CD14-positive monocyte (primary cell): ENCODE measurements around the gene RNF225. TPM values are rescaled to one million over a fixed set of nuclear protein-coding genes. Genes with fewer than 3 reads are reported as not detected.

ENCODE experiments used
- DNase-seq, 3 donors: peaks; one replicate each; pipeline ENCODE4 v3.0.0-alpha.2; 2011 to 2022
- H2AFZ ChIP-seq: 2 replicates; pipeline ENCODE4 v1.6.0; 2012; ENCODE audit warnings: mild to moderate bottlenecking, low read depth, low read length, inconsistent platforms; ENCODE audit not compliant: insufficient read depth, poor library complexity, severe bottlenecking
- H3K27ac ChIP-seq, 2 donors: 1 replicate in 1 of 2; 2 replicates in 1 of 2; pipeline ENCODE4 v1.5.1; 2012 to 2013; ENCODE audit warnings: low read length in 2 of 2, control low read depth in 1 of 2, inconsistent platforms in 1 of 2, low read depth in 1 of 2, mild to moderate bottlenecking in 1 of 2
- H3K27me3 ChIP-seq, 2 donors: one replicate each; pipeline versions ENCODE4 v1.6.0 to v1.6.1; 2011 to 2013; ENCODE audit warnings: low read length in 2 of 2; ENCODE audit not compliant: control insufficient read depth in 2 of 2, insufficient read depth in 2 of 2
- H3K36me3 ChIP-seq, 2 donors: replicated peaks in 1 of 2; 1 replicate in 1 of 2; 2 replicates in 1 of 2; pipeline versions ENCODE4 v1.5.1 to v1.6.1; 2012 to 2013; ENCODE audit warnings: low read length in 2 of 2, control low read depth in 1 of 2, inconsistent platforms in 1 of 2, mild to moderate bottlenecking in 1 of 2; ENCODE audit not compliant: insufficient read depth in 2 of 2, control insufficient read depth in 1 of 2
- H3K4me1 ChIP-seq, 2 donors: 1 replicate in 1 of 2; 2 replicates in 1 of 2; pipeline versions ENCODE4 v1.5.1 to v1.6.1; 2012 to 2013; ENCODE audit warnings: low read length in 2 of 2, control low read depth in 1 of 2, inconsistent platforms in 1 of 2, mild to moderate bottlenecking in 1 of 2, moderate library complexity in 1 of 2; ENCODE audit not compliant: insufficient read depth in 2 of 2, control insufficient read depth in 1 of 2
- H3K4me2 ChIP-seq: replicated peaks from 2 replicates; pipeline ENCODE3; 2012; ENCODE audit warnings: low read length, moderate library complexity, mild to moderate bottlenecking; ENCODE audit not compliant: poor library complexity, severe bottlenecking; ENCODE audit errors: extremely low read depth
- H3K4me3 ChIP-seq, 3 experiments: fragments of 200-600 bp in 1 of 3; sonication (generic) in 1 of 3; replicated peaks in 1 of 3; 1 replicate in 2 of 3; 2 replicates in 1 of 3; pipeline ENCODE4 v1.5.1; 2011 to 2013; ENCODE audit warnings: low read length in 3 of 3, mild to moderate bottlenecking in 3 of 3, control low read depth in 2 of 3, low read depth in 2 of 3, inconsistent platforms in 1 of 3, moderate library complexity in 1 of 3
- H3K79me2 ChIP-seq: 2 replicates; pipeline ENCODE4 v1.6.0; 2012; ENCODE audit warnings: mild to moderate bottlenecking, control low read depth, inconsistent platforms, low read length, moderate library complexity; ENCODE audit not compliant: insufficient read depth
- H3K9ac ChIP-seq: 2 replicates; pipeline ENCODE4 v1.6.0; 2017; ENCODE audit warnings: low read length, mild to moderate bottlenecking; ENCODE audit not compliant: insufficient read depth, poor library complexity, severe bottlenecking
- H3K9me3 ChIP-seq, 2 donors: replicated peaks in 1 of 2; 1 replicate in 1 of 2; 2 replicates in 1 of 2; pipeline versions ENCODE4 v1.5.1 to v1.6.1; 2012 to 2013; ENCODE audit warnings: low read length in 2 of 2, control low read depth in 1 of 2; ENCODE audit not compliant: control insufficient read depth in 1 of 2, insufficient read depth in 1 of 2
- H4K20me1 ChIP-seq: 2 replicates; pipeline ENCODE4 v1.6.0; 2012; ENCODE audit warnings: mild to moderate bottlenecking, low read length, control low read depth, moderate library complexity; ENCODE audit not compliant: insufficient read depth
- H3K27ac Mint-ChIP-seq, 7 donors: one replicate each; pipeline ENCODE4 v1.8.0; 2020; ENCODE audit warnings: mild to moderate bottlenecking in 7 of 7, mixed read lengths in 7 of 7, moderate library complexity in 6 of 7, inconsistent platforms in 2 of 7
- H3K27me3 Mint-ChIP-seq, 3 donors: one replicate each; pipeline ENCODE4 v1.8.0; 2021 to 2022; ENCODE audit warnings: low read depth in 3 of 3, mild to moderate bottlenecking in 3 of 3, mixed read lengths in 3 of 3, moderate library complexity in 3 of 3, inconsistent platforms in 1 of 3
- H3K36me3 Mint-ChIP-seq, 2 donors: one replicate each; pipeline ENCODE4 v1.8.0; 2020; ENCODE audit warnings: mixed read lengths in 2 of 2, inconsistent platforms in 1 of 2, mild to moderate bottlenecking in 1 of 2
- H3K4me1 Mint-ChIP-seq: one replicate; pipeline ENCODE4 v1.8.0; 2020; ENCODE audit warnings: mild to moderate bottlenecking, mixed read lengths
- H3K4me3 Mint-ChIP-seq, 2 donors: one replicate each; pipeline ENCODE4 v1.8.0; 2020; ENCODE audit warnings: mild to moderate bottlenecking in 2 of 2, mixed read lengths in 2 of 2, moderate library complexity in 1 of 2
- H3K9me3 Mint-ChIP-seq, 7 donors: one replicate each; pipeline ENCODE4 v1.8.0; 2020 to 2022; ENCODE audit warnings: mixed read lengths in 7 of 7, mild to moderate bottlenecking in 6 of 7, moderate library complexity in 6 of 7, inconsistent platforms in 2 of 7
- WGBS: methylation state at CpG from one replicate; pipeline ENCODE4 v1.1.5; 2013; ENCODE audit warnings: missing lambda C conversion rate; ENCODE audit not compliant: insufficient coverage; 5-methylcytosine and 5-hydroxymethylcytosine counted together
- intact Hi-C, 2 donors: fragments of 100-400 bp; cut with micrococcal nuclease; formaldehyde crosslinking; loops; one replicate each; pipeline versions ENCODE4 v1.15.0 to v1.15.1; 2023
- polyA plus RNA-seq, 3 donors: library from polyadenylated mRNA; depleted of rRNA in 1 of 3; unstranded in 2 of 3; stranded (reverse) in 1 of 3; fragments of 300-500 nt in 2 of 3; fragments of >200 nt in 1 of 3; fragmentation: Illumina TruSeq in 2 of 3; gene quantifications; 1 replicate in 2 of 3; 2 replicates in 1 of 3; pipeline ENCODE4 v1.2.3, GENCODE V29; 2012 to 2021
- TF ChIP-seq, protein P1 (sequence below): fragments of 200-600 bp; IDR thresholded peaks from one replicate; pipeline ENCODE4 v1.8.0; 2022; ENCODE audit warnings: antibody characterized with exemption, mild to moderate bottlenecking

RNF225 gene
- polyA plus RNA-seq, 3 donors, result not detected

DNA sequence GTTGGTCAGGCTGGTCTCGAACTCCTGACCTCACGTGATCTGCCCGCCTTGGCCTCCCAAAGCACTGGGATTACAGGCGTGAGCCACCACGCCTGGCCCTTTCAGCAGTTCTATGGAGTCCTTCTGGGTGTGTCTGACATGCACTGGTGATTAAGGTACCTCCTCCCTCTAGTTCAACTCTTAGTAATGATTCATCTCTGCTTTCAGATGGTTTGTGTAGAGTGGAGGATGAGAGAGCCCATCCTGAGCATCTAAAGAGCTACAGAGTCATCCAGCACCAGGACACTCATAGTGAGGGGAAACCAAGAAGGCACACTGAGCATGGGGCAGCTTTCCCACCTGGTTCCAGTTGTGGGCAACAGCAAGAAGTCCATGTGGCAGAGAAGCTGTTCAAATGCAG is 21.1 kb downstream of the RNF225 start:
- Mint-ChIP-seq H3K27me3 (peaks cover 0 to 4% (median 0%) of the 10 kb centered on the region in 3 donors), H3K4me3 (no peak overlapping the region), H3K9me3 (peaks cover 14 to 52% (median 42%) of the 10 kb centered on the region in 7 donors), H3K36me3 (peaks cover 24 to 41% of the 10 kb centered on the region in 2 donors), H3K4me1 (no peaks in the 10 kb centered on the region), H3K27ac (no peak overlapping the region)
- no peaks in the 10 kb centered on the region for H3K79me2 ChIP-seq
- H3K4me1 ChIP-seq, result no peaks in the 10 kb centered on the region
- H3K27me3 ChIP-seq, result no peaks in the 10 kb centered on the region
- no peak overlapping the region for H2AFZ ChIP-seq
- TF ChIP-seq, protein P1, sequence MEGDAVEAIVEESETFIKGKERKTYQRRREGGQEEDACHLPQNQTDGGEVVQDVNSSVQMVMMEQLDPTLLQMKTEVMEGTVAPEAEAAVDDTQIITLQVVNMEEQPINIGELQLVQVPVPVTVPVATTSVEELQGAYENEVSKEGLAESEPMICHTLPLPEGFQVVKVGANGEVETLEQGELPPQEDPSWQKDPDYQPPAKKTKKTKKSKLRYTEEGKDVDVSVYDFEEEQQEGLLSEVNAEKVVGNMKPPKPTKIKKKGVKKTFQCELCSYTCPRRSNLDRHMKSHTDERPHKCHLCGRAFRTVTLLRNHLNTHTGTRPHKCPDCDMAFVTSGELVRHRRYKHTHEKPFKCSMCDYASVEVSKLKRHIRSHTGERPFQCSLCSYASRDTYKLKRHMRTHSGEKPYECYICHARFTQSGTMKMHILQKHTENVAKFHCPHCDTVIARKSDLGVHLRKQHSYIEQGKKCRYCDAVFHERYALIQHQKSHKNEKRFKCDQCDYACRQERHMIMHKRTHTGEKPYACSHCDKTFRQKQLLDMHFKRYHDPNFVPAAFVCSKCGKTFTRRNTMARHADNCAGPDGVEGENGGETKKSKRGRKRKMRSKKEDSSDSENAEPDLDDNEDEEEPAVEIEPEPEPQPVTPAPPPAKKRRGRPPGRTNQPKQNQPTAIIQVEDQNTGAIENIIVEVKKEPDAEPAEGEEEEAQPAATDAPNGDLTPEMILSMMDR, result no peak
- H4K20me1 ChIP-seq, result no peaks in the 10 kb centered on the region
- 94% methylated on average over 5 of the region's 5 CpGs for WGBS
- peaks cover 19 to 36% of the 10 kb centered on the region in 2 donors for H3K36me3 ChIP-seq
- DNase-seq, result no peak
- no peak overlapping the region for H3K4me3 ChIP-seq
- intact Hi-C loops, result no loop called here
- no peak overlapping the region for H3K4me2 ChIP-seq
- peaks cover 26 to 54% of the 10 kb centered on the region in 2 donors for H3K9me3 ChIP-seq
- H3K27ac ChIP-seq, result no peak overlapping the region
- no peak overlapping the region for H3K9ac ChIP-seq

DNA sequence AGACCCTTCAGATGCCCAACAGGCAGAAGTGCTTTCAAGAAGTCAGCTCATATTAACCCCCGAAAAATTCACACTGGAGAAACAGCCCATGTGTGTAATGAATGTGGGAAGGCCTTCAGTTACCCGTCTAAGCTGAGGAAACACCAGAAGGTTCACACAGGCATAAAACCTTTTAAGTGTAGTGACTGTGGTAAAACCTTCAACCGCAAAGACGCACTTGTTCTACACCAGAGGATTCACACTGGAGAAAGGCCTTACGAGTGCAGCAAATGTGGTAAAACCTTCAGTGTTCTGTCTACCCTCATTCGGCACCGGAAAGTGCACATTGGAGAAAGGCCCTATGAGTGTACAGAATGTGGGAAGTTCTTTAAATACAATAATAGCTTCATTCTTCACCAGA is 21.6 kb downstream of the RNF225 start:
- WGBS, result 97% methylated on average over 3 of the region's 7 CpGs
- H3K36me3 Mint-ChIP-seq, result peaks cover 24 to 41% of the 10 kb centered on the region in 2 donors
- no peak overlapping the region for H2AFZ ChIP-seq

More for the DNA sequence above, 21.6 kb downstream of the RNF225 start:
- intact Hi-C loops, result no loop called here
- Histone ChIP-seq H3K79me2 (no peaks in the 10 kb centered on the region), H3K27me3 (no peaks in the 10 kb centered on the region), H3K4me2 (no peak overlapping the region), H4K20me1 (no peaks in the 10 kb centered on the region), H3K27ac (no peak overlapping the region), H3K4me3 (no peak overlapping the region), H3K4me1 (no peaks in the 10 kb centered on the region), H3K36me3 (peaks cover 19 to 36% of the 10 kb centered on the region in 2 donors), H3K9me3 (peaks cover 29 to 58% of the 10 kb centered on the region in 2 donors), H3K9ac (no peak overlapping the region)
- Mint-ChIP-seq H3K4me3 (no peak overlapping the region), H3K27ac (peak overlapping the region in 1 of 7 donors; percentile 9), H3K4me1 (no peaks in the 10 kb centered on the region), H3K9me3 (peaks cover 14 to 55% (median 45%) of the 10 kb centered on the region in 7 donors), H3K27me3 (peaks cover 0 to 4% (median 0%) of the 10 kb centered on the region in 3 donors)
- DNase-seq, result no peak
- TF ChIP-seq, protein P1, result no peak
